ENCODE data around the gene IGFALS.
"Not testable (repeated sequence)": the region's sequence is repeated elsewhere in the genome, so short reads cannot be mapped to it uniquely, and the experiment has no call there.

Gene IGFALS

GRCh38 chr16:1812732-1813163 is 19.2 kb upstream of the IGFALS start:
- no peaks in the 10 kb centered on the region for H3K27me3 ChIP-seq (ENCODE audit: control insufficient read depth, insufficient read depth, low read length)
- no peak overlapping the region for H3K9ac ChIP-seq (ENCODE audit: low read length)
- no peak overlapping the region for H3K4me3 ChIP-seq (ENCODE audit: low read length)
- H3K4me1 ChIP-seq (ENCODE audit: control insufficient read depth, insufficient read depth, low read length), result no peaks in the 10 kb centered on the region
- H3K36me3 ChIP-seq (ENCODE audit: control insufficient read depth, insufficient read depth, low read length), result peaks cover 27% of the 10 kb centered on the region
- no peak overlapping the region for H3K27ac ChIP-seq (ENCODE audit: low read depth, low read length)

- H3K4me1 ChIP-seq (ENCODE audit: control insufficient read depth, insufficient read depth, low read length), result no peaks in the 10 kb centered on the region
- no peak overlapping the region for H3K9ac ChIP-seq (ENCODE audit: low read length)
- peaks cover 20% of the 10 kb centered on the region for H3K36me3 ChIP-seq (ENCODE audit: control insufficient read depth, insufficient read depth, low read length)
- no peak overlapping the region for H3K4me3 ChIP-seq (ENCODE audit: low read length)
- H3K27me3 ChIP-seq (ENCODE audit: control insufficient read depth, insufficient read depth, low read length), result no peaks in the 10 kb centered on the region
- H3K27ac ChIP-seq (ENCODE audit: low read depth, low read length), result no peak overlapping the region
These were observed 17.0 kb upstream of the IGFALS start for GRCh38 chr16:1810536-1810935.

DNA sequence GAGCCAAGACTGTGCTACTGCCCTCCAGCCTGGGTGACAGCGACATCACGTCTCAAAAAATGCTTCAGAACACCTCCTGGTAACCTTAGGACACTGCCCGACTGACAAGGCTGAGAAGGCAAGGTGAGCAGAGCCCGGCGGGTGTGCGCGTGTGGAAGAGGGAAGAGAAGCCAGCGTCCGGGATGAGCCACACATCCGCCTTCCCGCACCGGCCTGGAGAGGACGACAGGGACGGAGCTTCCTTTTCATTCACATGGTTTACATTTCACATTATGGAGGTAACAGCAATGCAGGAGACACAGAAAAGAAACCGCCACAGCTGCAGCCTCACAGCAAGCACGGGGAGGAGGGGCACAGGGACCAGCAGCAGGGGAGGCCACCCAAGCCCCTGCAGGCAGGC is 16.6 kb upstream of the IGFALS start:
- Histone ChIP-seq H3K4me3 (ENCODE audit: low read length) (no peak overlapping the region), H3K27ac (ENCODE audit: low read depth, low read length) (no peak overlapping the region), H3K36me3 (ENCODE audit: control insufficient read depth, insufficient read depth, low read length) (peaks cover 20% of the 10 kb centered on the region), H3K4me1 (ENCODE audit: control insufficient read depth, insufficient read depth, low read length) (no peaks in the 10 kb centered on the region), H3K27me3 (ENCODE audit: control insufficient read depth, insufficient read depth, low read length) (no peaks in the 10 kb centered on the region), H3K9ac (ENCODE audit: low read length) (no peak overlapping the region)

GRCh38 chr16:1809281-1809801 is 15.8 kb upstream of the IGFALS start:
- Histone ChIP-seq H3K9ac (ENCODE audit: low read length) (no peak overlapping the region), H3K27me3 (ENCODE audit: control insufficient read depth, insufficient read depth, low read length) (no peaks in the 10 kb centered on the region), H3K4me3 (ENCODE audit: low read length) (no peak overlapping the region), H3K36me3 (ENCODE audit: control insufficient read depth, insufficient read depth, low read length) (peaks cover 20% of the 10 kb centered on the region), H3K27ac (ENCODE audit: low read depth, low read length) (no peak overlapping the region), H3K4me1 (ENCODE audit: control insufficient read depth, insufficient read depth, low read length) (no peaks in the 10 kb centered on the region)

DNA sequence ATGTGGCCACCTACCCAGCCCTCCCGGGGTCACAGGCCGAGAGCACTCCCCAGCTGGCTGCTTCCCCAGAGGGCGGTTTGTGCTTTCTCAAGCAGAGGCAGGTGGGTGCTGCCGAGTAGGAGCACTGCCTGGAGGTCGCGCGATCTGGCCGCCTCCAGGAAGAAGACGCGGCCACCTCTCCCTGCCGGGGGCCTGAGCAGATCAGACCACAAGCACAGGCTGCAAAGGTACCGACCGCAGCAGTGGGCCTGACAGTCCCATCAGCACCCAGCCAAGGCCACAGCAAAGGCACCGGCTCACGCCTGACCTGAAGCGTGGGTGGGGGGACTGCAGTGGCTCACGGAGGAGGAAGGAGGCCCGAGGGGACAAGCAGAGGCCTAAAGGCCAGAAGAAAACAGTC is 15.2 kb upstream of the IGFALS start:
- no peak overlapping the region for H3K4me3 ChIP-seq (ENCODE audit: low read length)
- H3K4me1 ChIP-seq (ENCODE audit: control insufficient read depth, insufficient read depth, low read length), result no peaks in the 10 kb centered on the region
- H3K27ac ChIP-seq (ENCODE audit: low read depth, low read length), result no peak overlapping the region
- peaks cover 20% of the 10 kb centered on the region for H3K36me3 ChIP-seq (ENCODE audit: control insufficient read depth, insufficient read depth, low read length)
- H3K9ac ChIP-seq (ENCODE audit: low read length), result no peak overlapping the region
- no peaks in the 10 kb centered on the region for H3K27me3 ChIP-seq (ENCODE audit: control insufficient read depth, insufficient read depth, low read length)

DNA sequence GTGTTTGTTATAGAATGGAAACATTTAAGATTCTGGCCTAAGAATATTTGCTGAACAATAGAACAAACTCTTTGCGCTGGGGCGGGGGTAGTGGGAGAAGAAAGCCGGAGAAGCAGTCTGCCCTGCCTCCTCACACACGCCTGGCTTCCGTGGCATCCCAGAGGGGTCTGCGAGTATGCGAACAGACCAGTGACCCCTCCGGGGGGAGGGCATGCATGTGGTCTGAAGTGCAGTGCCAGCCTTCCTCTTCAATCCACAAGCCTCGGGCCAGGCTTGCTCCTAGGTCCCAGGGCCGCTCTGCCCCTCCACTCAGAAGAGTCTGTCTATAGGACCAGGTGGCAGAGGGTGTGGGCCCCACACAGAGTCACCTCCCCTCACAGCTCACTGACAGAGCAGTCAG is 14.1 kb upstream of the IGFALS start:
- Histone ChIP-seq H3K36me3 (ENCODE audit: control insufficient read depth, insufficient read depth, low read length) (peaks cover 20% of the 10 kb centered on the region), H3K4me1 (ENCODE audit: control insufficient read depth, insufficient read depth, low read length) (no peaks in the 10 kb centered on the region), H3K27ac (ENCODE audit: low read depth, low read length) (no peak overlapping the region), H3K9ac (ENCODE audit: low read length) (no peak overlapping the region), H3K4me3 (ENCODE audit: low read length) (no peak overlapping the region), H3K27me3 (ENCODE audit: control insufficient read depth, insufficient read depth, low read length) (no peaks in the 10 kb centered on the region)

DNA sequence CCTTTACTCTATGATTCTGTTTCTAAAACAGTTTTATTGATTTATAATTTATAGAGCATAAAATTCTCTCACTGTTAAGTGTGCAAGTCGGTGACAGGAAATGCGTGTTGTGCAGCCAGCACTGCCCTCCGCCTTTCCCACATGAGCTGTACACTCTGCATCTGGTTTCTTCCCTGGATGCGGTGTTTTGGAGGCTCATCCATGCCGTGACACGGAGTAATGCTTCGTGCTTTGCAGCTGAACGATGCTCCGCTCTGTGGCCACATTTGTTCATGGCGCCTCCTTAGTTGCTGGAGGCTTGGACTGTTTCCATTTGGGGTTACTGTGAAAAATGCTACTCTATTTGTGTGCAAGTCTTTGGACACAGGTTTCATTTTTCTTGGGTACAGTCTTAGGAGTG is 7.2 kb upstream of the IGFALS start:
- Histone ChIP-seq H3K4me1 (ENCODE audit: control insufficient read depth, insufficient read depth, low read length) (no peaks in the 10 kb centered on the region), H3K27ac (ENCODE audit: low read depth, low read length) (no peak overlapping the region), H3K27me3 (ENCODE audit: control insufficient read depth, insufficient read depth, low read length) (no peaks in the 10 kb centered on the region), H3K9ac (ENCODE audit: low read length) (no peak overlapping the region), H3K36me3 (ENCODE audit: control insufficient read depth, insufficient read depth, low read length) (no peaks in the 10 kb centered on the region), H3K4me3 (ENCODE audit: low read length) (no peak overlapping the region)

DNA sequence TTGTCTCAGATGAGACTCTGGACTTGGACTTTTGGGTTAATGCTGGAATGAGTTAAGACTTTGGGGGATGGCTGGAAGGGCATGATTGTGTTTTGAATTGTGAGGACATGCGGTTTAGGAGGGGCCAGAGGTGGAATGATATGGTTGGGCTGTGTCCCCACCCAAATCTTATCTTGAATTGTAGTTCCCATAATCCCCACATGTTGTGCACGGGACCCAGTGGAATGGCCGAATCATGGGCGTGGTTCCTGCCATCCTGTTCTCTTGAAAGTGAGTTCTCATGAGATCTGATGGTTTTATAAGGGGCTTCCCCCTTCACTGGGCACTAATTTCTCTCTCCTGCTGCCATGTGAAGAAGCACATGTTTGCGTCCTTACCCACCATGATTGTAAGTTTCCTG is 5.8 kb upstream of the IGFALS start:
- not testable (repeated sequence) for H3K4me3 ChIP-seq (ENCODE audit: low read length); H3K36me3 ChIP-seq (ENCODE audit: control insufficient read depth, insufficient read depth, low read length); H3K9ac ChIP-seq (ENCODE audit: low read length); H3K27me3 ChIP-seq (ENCODE audit: control insufficient read depth, insufficient read depth, low read length); H3K4me1 ChIP-seq (ENCODE audit: control insufficient read depth, insufficient read depth, low read length); H3K27ac ChIP-seq (ENCODE audit: low read depth, low read length)

GRCh38 chr16:1794908-1795666 is 1.6 kb upstream of the IGFALS start:
- Histone ChIP-seq H3K27me3 (ENCODE audit: control insufficient read depth, insufficient read depth, low read length) (no peaks in the 10 kb centered on the region), H3K4me3 (ENCODE audit: low read length) (no peak overlapping the region), H3K36me3 (ENCODE audit: control insufficient read depth, insufficient read depth, low read length) (no peaks in the 10 kb centered on the region), H3K9ac (ENCODE audit: low read length) (no peak overlapping the region), H3K27ac (ENCODE audit: low read depth, low read length) (no peak overlapping the region), H3K4me1 (ENCODE audit: control insufficient read depth, insufficient read depth, low read length) (no peaks in the 10 kb centered on the region)

DNA sequence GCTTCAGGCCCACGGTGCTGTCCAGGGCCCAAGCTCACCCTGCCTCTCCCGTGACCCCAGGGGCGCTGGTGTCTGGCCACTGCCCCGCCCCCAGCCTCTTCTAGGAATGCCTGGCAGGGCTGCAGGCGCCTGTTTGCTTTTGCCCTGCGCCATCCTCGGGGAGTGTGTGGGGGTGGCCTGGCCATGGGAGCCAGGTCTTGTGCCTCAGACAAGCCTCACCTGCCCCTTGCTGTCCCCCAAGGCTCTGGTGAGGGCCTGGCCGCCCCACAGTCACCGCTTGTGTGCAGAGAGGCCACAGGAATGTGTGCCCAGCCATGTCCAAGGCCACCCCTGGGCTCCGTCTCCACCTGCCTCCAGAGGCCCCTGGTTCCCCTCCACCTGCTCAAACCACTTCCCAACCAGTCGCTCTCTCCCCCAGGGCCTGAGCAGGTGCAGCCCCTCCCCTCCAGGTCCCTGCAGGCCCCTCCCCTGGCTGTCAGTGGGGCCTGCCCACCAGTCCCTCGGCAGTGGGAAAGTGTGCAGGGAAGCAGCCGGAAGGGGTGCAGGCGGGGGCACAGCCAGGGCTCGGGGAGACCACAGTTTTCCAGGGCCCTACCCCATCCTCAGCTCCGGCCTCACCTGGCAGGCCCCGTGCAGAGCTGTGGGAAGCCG is 841 bp upstream of the IGFALS start:
- H3K4me3 ChIP-seq (ENCODE audit: low read length), result no peak overlapping the region
- no peak overlapping the region for H3K27ac ChIP-seq (ENCODE audit: low read depth, low read length)

GRCh38 chr16:1792836-1793577 is 498 bp downstream of the IGFALS start:
- Histone ChIP-seq H3K36me3 (ENCODE audit: control insufficient read depth, insufficient read depth, low read length) (peaks cover 4% of the 10 kb centered on the region), H3K4me3 (ENCODE audit: low read length) (no peak overlapping the region), H3K27ac (ENCODE audit: low read depth, low read length) (no peak overlapping the region), H3K27me3 (ENCODE audit: control insufficient read depth, insufficient read depth, low read length) (no peaks in the 10 kb centered on the region), H3K4me1 (ENCODE audit: control insufficient read depth, insufficient read depth, low read length) (no peaks in the 10 kb centered on the region), H3K9ac (ENCODE audit: low read length) (no peak overlapping the region)

More for the DNA sequence above, 841 bp upstream of the IGFALS start:
- Histone ChIP-seq H3K36me3 (ENCODE audit: control insufficient read depth, insufficient read depth, low read length) (no peaks in the 10 kb centered on the region), H3K27me3 (ENCODE audit: control insufficient read depth, insufficient read depth, low read length) (no peaks in the 10 kb centered on the region), H3K4me1 (ENCODE audit: control insufficient read depth, insufficient read depth, low read length) (no peaks in the 10 kb centered on the region), H3K9ac (ENCODE audit: low read length) (no peak overlapping the region)

DNA sequence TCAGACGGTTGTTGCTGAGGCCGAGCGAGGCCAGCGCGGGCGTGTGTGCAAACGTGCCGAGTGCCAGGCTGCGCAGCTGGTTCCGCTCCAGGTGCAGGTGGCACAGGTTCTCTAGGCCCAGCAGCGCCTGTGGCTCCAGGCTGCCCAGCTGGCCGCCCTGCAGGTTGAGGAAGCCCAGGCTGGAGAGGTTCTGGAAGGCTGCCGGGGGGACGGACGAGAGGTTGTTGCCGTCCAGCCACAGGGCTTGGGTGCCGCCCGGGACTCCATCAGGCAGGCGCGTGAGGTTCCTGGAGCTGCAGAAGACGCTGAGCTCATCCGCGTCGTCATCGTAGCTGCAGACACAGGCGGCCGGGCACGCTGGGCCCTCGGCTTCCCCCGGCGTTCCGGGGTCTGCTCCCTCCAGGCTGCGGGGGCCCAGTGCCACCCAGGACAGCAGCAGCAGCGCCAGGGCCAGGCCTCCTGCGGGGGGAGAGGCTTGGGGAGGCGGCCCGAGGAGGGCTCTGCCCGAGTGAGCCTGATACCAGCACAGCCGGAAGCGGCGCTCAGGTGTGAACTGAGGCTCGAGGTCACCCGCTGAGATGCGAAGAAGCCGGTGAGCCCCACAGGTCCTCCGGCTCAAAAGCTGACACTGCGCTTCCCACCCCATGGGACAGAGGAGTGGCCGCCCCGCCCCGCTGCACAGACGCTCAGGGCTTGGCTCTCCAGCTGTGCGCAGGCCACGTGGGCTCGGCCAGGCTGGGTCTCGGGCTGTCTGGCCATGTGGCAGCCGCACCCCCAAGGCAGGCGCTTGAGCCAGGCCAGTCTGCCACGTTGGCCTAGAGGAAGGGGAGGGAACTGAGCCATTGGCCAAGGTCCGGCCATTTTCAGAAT is 1.3 kb downstream of the IGFALS start:
- Histone ChIP-seq H3K27me3 (ENCODE audit: control insufficient read depth, insufficient read depth, low read length) (no peaks in the 10 kb centered on the region), H3K4me1 (ENCODE audit: control insufficient read depth, insufficient read depth, low read length) (no peaks in the 10 kb centered on the region), H3K4me3 (ENCODE audit: low read length) (no peak overlapping the region), H3K9ac (ENCODE audit: low read length) (no peak overlapping the region), H3K36me3 (ENCODE audit: control insufficient read depth, insufficient read depth, low read length) (peaks cover 4% of the 10 kb centered on the region), H3K27ac (ENCODE audit: low read depth, low read length) (no peak overlapping the region)
